ENCODE data around the gene TBC1D19.

Gene TBC1D19

GRCh38 chr4:26787461-26788340 is 203.8 kb downstream of the TBC1D19 start:
- DNase-seq, result no peak

GRCh38 chr4:26788341-26788733 is 204.5 kb downstream of the TBC1D19 start:
- DNase-seq, result no peak

GRCh38 chr4:26789208-26789607 is 205.3 kb downstream of the TBC1D19 start:
- no peak for DNase-seq

- DNase-seq, result no peak
These were observed 207.5 kb downstream of the TBC1D19 start for GRCh38 chr4:26791346-26791745.

GRCh38 chr4:26792639-26793038 is 208.8 kb downstream of the TBC1D19 start:
- DNase-seq, result no peak

GRCh38 chr4:26793735-26794134 is 209.9 kb downstream of the TBC1D19 start:
- DNase-seq, result no peak

GRCh38 chr4:26796081-26796480 is 212.2 kb downstream of the TBC1D19 start:
- no peak for DNase-seq

GRCh38 chr4:26802790-26803189 is 218.9 kb downstream of the TBC1D19 start:
- DNase-seq, result no peak

GRCh38 chr4:26803211-26803861 is 219.5 kb downstream of the TBC1D19 start:
- no peak for DNase-seq

GRCh38 chr4:26804451-26804850 is 220.6 kb downstream of the TBC1D19 start:
- DNase-seq, result no peak

- no peak for DNase-seq
These were observed 221.0 kb downstream of the TBC1D19 start for GRCh38 chr4:26804925-26805324.
